ACC112 (cell line): ENCODE results near the gene KCNMB2.

Experiments
- H2AFZ ChIP-seq: fragments of 200-600 bp; sonication (generic); one replicate; pipeline ENCODE4 v1.6.0; 2017; ENCODE audit warnings: antibody characterized with exemption, low read length; ENCODE audit not compliant: unreplicated experiment
- H3K27ac ChIP-seq: fragments of 200-600 bp; sonication (generic); 2 replicates; pipeline ENCODE4 v1.5.1; 2014; ENCODE audit warnings: low read depth, mild to moderate bottlenecking, antibody characterized with exemption, low read length, moderate library complexity
- H3K27me3 ChIP-seq: fragments of 200-600 bp; sonication (generic); 2 replicates; pipeline ENCODE4 v1.6.1; 2014; ENCODE audit warnings: mild to moderate bottlenecking, antibody characterized with exemption, low read length, moderate library complexity, mixed read lengths; ENCODE audit not compliant: insufficient read depth
- H3K36me3 ChIP-seq: fragments of 200-600 bp; sonication (generic); 2 replicates; pipeline ENCODE4 v1.6.1; 2016; ENCODE audit warnings: mild to moderate bottlenecking, antibody characterized with exemption, low read length, moderate library complexity, mixed read lengths; ENCODE audit not compliant: insufficient read depth
- H3K4me1 ChIP-seq: fragments of 200-600 bp; sonication (generic); one replicate; pipeline ENCODE4 v1.6.1; 2016; ENCODE audit warnings: low read length, mixed read lengths; ENCODE audit not compliant: insufficient read depth, unreplicated experiment, control insufficient read depth
- H3K4me3 ChIP-seq: fragments of 200-600 bp; sonication (generic); 2 replicates; pipeline ENCODE4 v1.5.1; 2014; ENCODE audit warnings: mild to moderate bottlenecking, low read depth, low read length
- H3K79me2 ChIP-seq: fragments of 200-600 bp; sonication (generic); one replicate; pipeline ENCODE4 v1.6.0; 2016; ENCODE audit warnings: low read length; ENCODE audit not compliant: control insufficient read depth, unreplicated experiment, insufficient read depth

The KCNMB2 gene

DNA sequence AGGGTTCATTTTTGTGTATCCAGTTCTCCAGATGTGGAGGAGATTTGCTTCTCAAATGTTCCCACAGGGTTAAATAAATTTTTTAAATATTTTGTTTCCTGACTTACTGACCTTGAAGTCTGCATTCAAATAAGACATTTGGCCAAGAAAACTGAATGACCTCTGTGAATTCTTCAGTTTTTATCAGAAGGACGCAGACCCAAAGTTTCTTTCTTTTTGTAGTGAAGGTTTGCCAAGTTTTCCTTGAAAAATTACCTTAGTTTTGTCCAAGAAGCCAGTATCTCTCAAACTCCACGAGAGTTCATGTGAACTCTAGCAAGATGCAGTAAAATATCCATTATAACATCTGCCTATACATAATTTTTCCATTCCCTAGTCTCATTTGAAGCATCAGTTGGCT is 332.4 kb downstream of the KCNMB2 start:
- Histone ChIP-seq H2AFZ (no peak overlapping the region), H3K4me3 (no peak overlapping the region), H3K4me1 (no peaks in the 10 kb centered on the region), H3K36me3 (no peaks in the 10 kb centered on the region), H3K27ac (no peak overlapping the region), H3K79me2 (no peaks in the 10 kb centered on the region), H3K27me3 (no peaks in the 10 kb centered on the region)

DNA sequence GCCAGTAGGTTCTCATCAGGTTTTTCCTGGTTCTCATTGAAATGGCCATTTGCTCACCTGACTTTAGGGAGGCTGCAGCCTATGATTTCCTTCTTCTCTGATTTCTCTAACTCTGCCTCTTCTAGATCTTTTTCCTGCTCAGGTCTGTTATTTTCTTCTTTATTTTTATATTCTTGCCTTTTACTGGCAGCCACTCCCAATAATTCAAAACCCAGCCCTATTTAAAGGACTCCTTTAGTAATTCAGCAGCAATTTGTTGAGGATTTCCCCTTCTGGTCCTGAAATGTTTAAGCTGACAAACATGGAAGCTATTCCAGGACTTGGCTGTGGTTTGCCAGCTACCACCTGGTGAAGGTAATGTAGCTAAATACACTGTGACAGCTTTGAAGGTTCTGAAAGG is 333.8 kb downstream of the KCNMB2 start:
- Histone ChIP-seq H3K4me3 (no peak overlapping the region), H3K27ac (no peak overlapping the region), H3K27me3 (no peaks in the 10 kb centered on the region), H2AFZ (no peak overlapping the region), H3K36me3 (no peaks in the 10 kb centered on the region), H3K4me1 (no peaks in the 10 kb centered on the region), H3K79me2 (no peaks in the 10 kb centered on the region)

DNA sequence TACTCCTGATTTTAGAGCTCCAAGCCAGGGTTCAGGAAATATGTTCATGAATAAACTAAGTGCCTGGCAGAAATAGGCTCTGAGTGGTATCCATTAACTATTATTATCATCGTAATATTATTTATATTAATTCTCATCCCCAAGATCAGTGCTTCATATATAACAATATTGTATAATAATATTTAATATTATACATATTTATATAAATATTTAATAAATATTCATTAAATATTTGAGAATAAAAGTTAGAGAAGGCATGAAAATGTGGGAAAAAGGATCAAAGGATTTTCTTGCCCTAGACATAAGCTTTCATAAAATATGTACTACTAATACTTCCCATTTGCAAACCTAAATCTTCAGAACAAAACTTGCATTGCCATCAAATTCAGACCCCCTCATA is 338.9 kb downstream of the KCNMB2 start:
- Histone ChIP-seq H2AFZ (no peak overlapping the region), H3K4me3 (no peak overlapping the region), H3K27ac (no peak overlapping the region), H3K4me1 (no peaks in the 10 kb centered on the region), H3K36me3 (no peaks in the 10 kb centered on the region), H3K27me3 (no peaks in the 10 kb centered on the region), H3K79me2 (no peaks in the 10 kb centered on the region)

DNA sequence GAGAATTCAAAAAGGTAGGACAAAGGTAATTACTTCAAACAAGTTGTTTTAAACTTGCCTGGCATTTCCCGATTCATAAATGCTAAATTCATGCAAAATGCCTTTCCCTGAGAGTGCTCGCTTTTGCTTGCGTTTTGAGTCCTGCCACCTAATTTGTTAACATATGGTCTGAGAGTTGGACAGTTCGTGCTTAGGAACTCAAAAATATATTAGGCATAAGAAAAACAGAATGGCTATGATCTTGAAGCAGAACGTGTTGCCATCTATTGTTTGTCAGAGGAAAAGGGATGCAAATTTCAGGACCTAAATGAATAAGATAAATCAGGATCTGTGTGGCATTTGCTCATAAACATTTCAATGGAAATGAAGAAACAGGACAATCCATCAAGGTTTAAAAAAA is 339.6 kb downstream of the KCNMB2 start:
- Histone ChIP-seq H3K4me1 (no peaks in the 10 kb centered on the region), H3K79me2 (no peaks in the 10 kb centered on the region), H3K27ac (no peak overlapping the region), H2AFZ (no peak overlapping the region), H3K27me3 (no peaks in the 10 kb centered on the region), H3K36me3 (no peaks in the 10 kb centered on the region), H3K4me3 (no peak overlapping the region)

DNA sequence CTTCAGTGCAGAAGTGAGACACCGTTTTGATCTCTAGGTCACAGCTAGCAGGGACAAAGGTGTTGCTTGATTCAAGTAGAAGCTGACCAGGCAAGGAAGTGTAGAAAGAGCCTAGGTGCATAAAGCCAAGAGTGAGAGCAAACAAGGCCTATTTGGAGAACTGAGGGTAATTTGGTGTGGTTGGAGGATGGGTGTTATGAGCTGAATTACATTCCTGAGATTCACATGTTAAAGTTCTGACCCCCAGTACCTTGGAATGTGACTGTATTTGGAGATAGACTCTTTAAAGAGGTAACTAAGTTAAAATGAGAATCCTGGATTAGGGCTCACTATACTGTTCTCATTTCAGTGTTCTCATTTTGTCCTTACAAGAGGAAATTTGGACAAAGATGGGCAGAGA is 344.0 kb downstream of the KCNMB2 start:
- H3K79me2 ChIP-seq: no peaks in the 10 kb centered on the region
- H2AFZ ChIP-seq: no peak overlapping the region
- no peak overlapping the region for H3K4me3 ChIP-seq
- H3K27me3 ChIP-seq: no peaks in the 10 kb centered on the region
- no peak overlapping the region for H3K27ac ChIP-seq
- no peaks in the 10 kb centered on the region for H3K4me1 ChIP-seq
- H3K36me3 ChIP-seq: no peaks in the 10 kb centered on the region
